Prostate gland (tissue), 2 donors: Measurements from ENCODE around the gene MGP.

Experiments
- POLR2A ChIP-seq: fragments of 450-650 bp; IDR thresholded peaks from one replicate; pipeline ENCODE4 v1.6.1; 2016; ENCODE audit warnings: antibody characterized with exemption, mild to moderate bottlenecking
- POLR2AphosphoS5 ChIP-seq: sonication (generic); formaldehyde crosslinking; IDR thresholded peaks from one replicate; pipeline ENCODE4 v1.6.1; 2017; ENCODE audit warnings: antibody characterized with exemption
- TF ChIP-seq, protein P1 (sequence below), 4 experiments: fragments of 200-600 bp in 2 of 4; fragments of 450-650 bp in 2 of 4; sonication (generic) in 2 of 4; IDR thresholded peaks; 1 replicate in 3 of 4; 2 replicates in 1 of 4; pipeline ENCODE4 v1.5.1; 2016 to 2019; ENCODE audit warnings: antibody characterized with exemption in 4 of 4, mild to moderate bottlenecking in 2 of 4, moderate library complexity in 2 of 4

DNA sequence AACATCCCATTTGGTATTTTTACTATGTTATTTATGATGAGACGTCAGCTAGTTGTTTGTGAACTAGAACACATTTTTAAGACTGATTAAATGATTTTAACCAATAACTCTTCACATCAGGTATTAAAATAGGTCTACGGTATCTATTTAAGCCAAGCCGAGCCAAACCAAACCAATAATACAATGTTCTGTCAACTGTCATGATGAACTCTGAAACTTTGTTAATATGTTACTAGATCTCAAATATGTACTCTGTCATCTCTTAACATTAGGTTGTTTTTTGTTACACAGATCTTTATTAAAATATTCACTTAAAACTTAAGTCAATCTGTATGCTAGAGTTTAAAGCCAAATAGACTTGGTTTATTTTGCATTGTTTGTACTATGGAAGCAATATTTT is 43.3 kb downstream of the MGP start:
- TF ChIP-seq POLR2AphosphoS5 (no peak), POLR2A (no peak)
- TF ChIP-seq, protein P1, sequence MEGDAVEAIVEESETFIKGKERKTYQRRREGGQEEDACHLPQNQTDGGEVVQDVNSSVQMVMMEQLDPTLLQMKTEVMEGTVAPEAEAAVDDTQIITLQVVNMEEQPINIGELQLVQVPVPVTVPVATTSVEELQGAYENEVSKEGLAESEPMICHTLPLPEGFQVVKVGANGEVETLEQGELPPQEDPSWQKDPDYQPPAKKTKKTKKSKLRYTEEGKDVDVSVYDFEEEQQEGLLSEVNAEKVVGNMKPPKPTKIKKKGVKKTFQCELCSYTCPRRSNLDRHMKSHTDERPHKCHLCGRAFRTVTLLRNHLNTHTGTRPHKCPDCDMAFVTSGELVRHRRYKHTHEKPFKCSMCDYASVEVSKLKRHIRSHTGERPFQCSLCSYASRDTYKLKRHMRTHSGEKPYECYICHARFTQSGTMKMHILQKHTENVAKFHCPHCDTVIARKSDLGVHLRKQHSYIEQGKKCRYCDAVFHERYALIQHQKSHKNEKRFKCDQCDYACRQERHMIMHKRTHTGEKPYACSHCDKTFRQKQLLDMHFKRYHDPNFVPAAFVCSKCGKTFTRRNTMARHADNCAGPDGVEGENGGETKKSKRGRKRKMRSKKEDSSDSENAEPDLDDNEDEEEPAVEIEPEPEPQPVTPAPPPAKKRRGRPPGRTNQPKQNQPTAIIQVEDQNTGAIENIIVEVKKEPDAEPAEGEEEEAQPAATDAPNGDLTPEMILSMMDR (IDR thresholded peaks at IDR 0.05): no peak
